K562 (cell line): ENCODE results near the gene GRWD1. TPM values are rescaled to one million over a fixed set of nuclear protein-coding genes. Genes with fewer than 3 reads are reported as not detected.
A peak's percentile ranks its signal among the peaks of the same experiment; 100 is the strongest.
"Not testable (repeated sequence)": the region's sequence is repeated elsewhere in the genome, so short reads cannot be mapped to it uniquely, and the experiment has no call there.

Experiments used
- ATAC-seq: fragments of 200-7000 bp; cut with Tn5 transposase; 3 replicates; pipeline ENCODE4 v1.9.1; 2020; ENCODE audit warnings: moderate library complexity
- BruUV-seq: library from RNA; stranded (reverse); fragments of 400-500 nt; replicated peaks from 2 replicates; lab custom pipeline; 2021; lab: Mats Ljungman, UMichigan
- CTCF ChIA-PET: fragments of 300-600 bp; formaldehyde crosslinking; extraction: SDS; loops from one replicate; lab custom pipeline; 2021; ENCODE audit warnings: low intra/inter-chr PET ratio; lab: Yijun Ruan, JAX
- POLR2A ChIA-PET: fragments of 300-600, 350-650 bp; sonication (Branson Sonifier 250); formaldehyde crosslinking; extraction: SDS; loops from one replicate; lab custom pipeline; 2021; ENCODE audit warnings: antibody characterized with exemption, inconsistent platforms; lab: Yijun Ruan, JAX
- DNase-seq, 4 experiments: peaks; one replicate each; pipeline versions ENCODE4 v3.0.0 to v3.0.0-alpha.2; 2011 to 2018; ENCODE audit warnings: low spot score in 3 of 4, mixed read lengths in 3 of 4; ENCODE audit errors: extremely low read depth in 1 of 4
- FAIRE-seq: peaks from 2 replicates; lab custom pipeline; 2011; peaks lifted over from hg19 to GRCh38; lab: Jason Lieb, UNC
- H2AFZ ChIP-seq: 2 replicates; pipeline ENCODE4 v1.6.0; 2011; ENCODE audit warnings: low read depth, low read length, control low read depth, inconsistent platforms
- H3K27ac ChIP-seq: fragments of 200-600 bp; 3 replicates; pipeline ENCODE4 v1.8.0; 2011; ENCODE audit warnings: low read depth, mild to moderate bottlenecking, control low read depth, inconsistent platforms, low read length, moderate library complexity, mixed read lengths; ENCODE audit errors: extremely low read depth
- H3K27me3 ChIP-seq, 2 experiments: fragments of 300-600 bp in 1 of 2; 2 replicates in 1 of 2; 3 replicates in 1 of 2; pipeline versions ENCODE4 v1.6.0 to v1.8.0; 2011; ENCODE audit warnings: inconsistent platforms in 2 of 2, low read length in 2 of 2, mild to moderate bottlenecking in 1 of 2, mixed read lengths in 1 of 2, moderate library complexity in 1 of 2; ENCODE audit not compliant: control insufficient read depth in 2 of 2, insufficient read depth in 2 of 2
- H3K36me3 ChIP-seq: fragments of 300-600 bp; 3 replicates; pipeline ENCODE4 v1.8.0; 2011; ENCODE audit warnings: mild to moderate bottlenecking, low read length, inconsistent platforms; ENCODE audit not compliant: control insufficient read depth, insufficient read depth
- H3K4me1 ChIP-seq, 2 experiments: fragments of 200-600 bp in 1 of 2; replicated peaks in 1 of 2; 2 replicates in 1 of 2; 3 replicates in 1 of 2; pipeline versions ENCODE4 v1.5.1 to v1.8.0; 2011; ENCODE audit warnings: inconsistent platforms in 2 of 2, low read length in 2 of 2, mild to moderate bottlenecking in 1 of 2, mixed read lengths in 1 of 2, moderate library complexity in 1 of 2; ENCODE audit not compliant: control insufficient read depth in 2 of 2, insufficient read depth in 2 of 2
- H3K4me2 ChIP-seq: 2 replicates; pipeline ENCODE4 v1.6.1; 2011; ENCODE audit warnings: low read length, control low read depth, inconsistent platforms, mixed read lengths; ENCODE audit not compliant: insufficient read depth
- H3K4me3 ChIP-seq: fragments of 200-600 bp; sonication (generic), shearing (Covaris generic); 2 replicates; pipeline ENCODE4 v1.5.1; 2016; ENCODE audit warnings: control low read depth, inconsistent platforms
- H3K79me2 ChIP-seq: fragments of 200-600 bp; 3 replicates; pipeline ENCODE4 v1.8.0; 2011; ENCODE audit warnings: low read length, inconsistent platforms; ENCODE audit not compliant: control insufficient read depth, insufficient read depth
- H3K9ac ChIP-seq, 2 experiments: 2 replicates each; pipeline versions ENCODE4 v1.6.0 to v1.6.1; 2011; ENCODE audit warnings: low read depth in 2 of 2, low read length in 2 of 2, control low read depth in 1 of 2, inconsistent platforms in 1 of 2, mild to moderate bottlenecking in 1 of 2, mixed read lengths in 1 of 2; ENCODE audit not compliant: insufficient read depth in 1 of 2
- H3K9me1 ChIP-seq: one replicate; pipeline ENCODE4 v1.6.0; 2011; ENCODE audit warnings: inconsistent platforms, mild to moderate bottlenecking, low read length, moderate library complexity; ENCODE audit not compliant: control insufficient read depth, insufficient read depth
- H3K9me3 ChIP-seq: replicated peaks from 2 replicates; pipeline ENCODE4 v1.5.1; 2011; ENCODE audit warnings: low read depth, low read length, inconsistent platforms; ENCODE audit not compliant: control insufficient read depth, insufficient read depth
- H4K20me1 ChIP-seq: replicated peaks from 2 replicates; pipeline ENCODE4 v1.6.1; 2011; ENCODE audit warnings: low read length, inconsistent platforms, mixed read lengths; ENCODE audit not compliant: control insufficient read depth, insufficient read depth
- POLR2AphosphoS5 ChIP-seq: IDR thresholded peaks from 2 replicates; pipeline ENCODE4 v1.6.1; 2011; ENCODE audit warnings: mild to moderate bottlenecking, low read depth, low read length, moderate library complexity; ENCODE audit not compliant: control insufficient read depth, insufficient read depth
- ZKSCAN3 ChIP-seq: fragments of 250-450 bp; sonication (Bioruptor Pico); IDR thresholded peaks from 2 replicates; pipeline ENCODE4 v1.4.0; 2020
- ZNF121 ChIP-seq: sonication (generic); formaldehyde crosslinking; conservative IDR thresholded peaks from 2 replicates; pipeline ENCODE4 v1.8.0; 2022; ENCODE audit warnings: missing genetic modification reagents
- WGBS: fragments of 100-300 bp; shearing (Covaris generic); methylation state at CpG from one replicate; pipeline ENCODE4 v1.1.6; 2016; ENCODE audit warnings: low coverage, mixed read lengths; ENCODE audit not compliant: insufficient coverage; ENCODE audit errors: missing lambda C conversion rate; 5-methylcytosine and 5-hydroxymethylcytosine counted together
- in situ Hi-C: fragments of 300-500 bp; cut with MboI; formaldehyde crosslinking; loops from 4 replicates; pipeline ENCODE4 v1.15.0; 2018; ENCODE audit warnings: inconsistent platforms, mixed read lengths
- intact Hi-C: fragments of 100-400 bp; cut with micrococcal nuclease; formaldehyde crosslinking; loops from 2 replicates; pipeline ENCODE4 v1.14.2; 2022
- polyA plus RNA-seq, 8 experiments: library from polyadenylated mRNA; depleted of rRNA in 4 of 8; stranded (reverse) in 5 of 8; unstranded in 3 of 8; fragments of >200 nt; fragmentation: Nextera tagmentation in 2 of 8; fragmentation: Illumina TruSeq in 1 of 8; extraction: Ambion mirVana in 2 of 8; extraction: Trizol in 1 of 8; gene quantifications; 2 replicates each; pipeline versions ENCODE4 v1.2.1 to v1.2.3, GENCODE V29; 2011 to 2014; ENCODE audit warnings: inconsistent platforms in 1 of 8, missing spikeins in 1 of 8
- total RNA-seq, 7 experiments: library from RNA; depleted of rRNA in 6 of 7; stranded (reverse); fragments of >200 nt in 6 of 7; fragmentation: Illumina TruSeq in 2 of 7; extraction: Trizol in 2 of 7; gene quantifications; 2 replicates each; pipeline versions ENCODE4 v1.2.1 to v1.2.3, GENCODE V29; 2011 to 2021; ENCODE audit warnings: low replicate concordance in 1 of 7

The GRWD1 gene
- total and polyA plus RNA-seq, 9 of the 15 experiments (the other 6 are each of a cell fraction or from before 2014, with no cell fraction given): 1.5 to 87.2 (median 24.5) TPM

- H3K9ac ChIP-seq, H3K4me2 ChIP-seq, H3K9me1 ChIP-seq, in situ Hi-C loops, H3K27me3 ChIP-seq, H3K4me3 ChIP-seq, H3K36me3 ChIP-seq, DNase-seq, BruUV-seq, H4K20me1 ChIP-seq, ATAC-seq, H3K27ac ChIP-seq, H3K9me3 ChIP-seq, FAIRE-seq, H2AFZ ChIP-seq, CTCF ChIA-PET, intact Hi-C loops, H3K79me2 ChIP-seq: not testable (repeated sequence)
- POLR2A ChIA-PET: interaction anchor here (0.7 kb wide), 1 partner anchor 146 kb away, joined by 3 read pairs; no protein-coding TSS in a partner anchor
- H3K4me1 ChIP-seq: peaks cover 17 to 27% of the 10 kb centered on the region in 2 experiments
- 79% methylated on average over 6 of the region's 10 CpGs for WGBS
- 0 out of 2 replicates have a peak, but pooled peaks have one; percentile 1 for TF ChIP-seq ZNF121 (CRISPR knock-in tag)
Measured at GRCh38 chr19:48486706-48487105, 40.9 kb downstream of the GRWD1 start.

- Histone ChIP-seq H2AFZ (no peak overlapping the region), H3K79me2 (no peaks in the 10 kb centered on the region), H3K27me3 (no peaks in the 10 kb centered on the region), H3K9me3 (no peaks in the 10 kb centered on the region)
- TF ChIP-seq POLR2AphosphoS5 (0 out of 2 replicates have a peak, but pooled peaks have one; percentile 13), ZKSCAN3 (CRISPR knock-in tag) (no peak)
- TF ChIP-seq, all 486 proteins: peak for 1
- H3K36me3 ChIP-seq: peaks cover 2% of the 10 kb centered on the region; the same call in 1 of the 3 replicates
- CTCF ChIA-PET: no interaction called here
- ATAC-seq: no peak
- no peak for DNase-seq
- in situ Hi-C loops (no loop called here), intact Hi-C loops (no loop called here)
- POLR2A ChIA-PET: interaction anchor here (0.5 to 1.2 kb wide), 7 partner anchors 9 to 146 kb away, joined by 3 to 9 read pairs (median 3); no protein-coding TSS in a partner anchor
- H4K20me1 ChIP-seq: 0 out of 2 replicates have a peak, but pooled peaks cover 3% of the 10 kb centered on the region
- no peak for FAIRE-seq
- WGBS: 57% methylated on average over 6 of the region's 6 CpGs
- no peak overlapping the region for H3K27ac ChIP-seq
- peak overlapping the region in 1 of 2 experiments; percentile 43; a peak in 2 of 4 replicates for H3K9ac ChIP-seq
- peaks cover 25 to 35% of the 10 kb centered on the region in 2 experiments for H3K4me1 ChIP-seq
- BruUV-seq: no TSS peak
- no peak overlapping the region for H3K4me2 ChIP-seq
- no peak overlapping the region for H3K4me3 ChIP-seq
- no peaks in the 10 kb centered on the region for H3K9me1 ChIP-seq
Measured at GRCh38 chr19:48487544-48487943, 41.8 kb downstream of the GRWD1 start.
